ENCODE data around the gene CREB5. TPM values are rescaled to one million over a fixed set of nuclear protein-coding genes. Genes with fewer than 3 reads are reported as not detected.

Gene CREB5
- total RNA-seq, 1 donor from 2014 or later = 13.6 TPM

DNA sequence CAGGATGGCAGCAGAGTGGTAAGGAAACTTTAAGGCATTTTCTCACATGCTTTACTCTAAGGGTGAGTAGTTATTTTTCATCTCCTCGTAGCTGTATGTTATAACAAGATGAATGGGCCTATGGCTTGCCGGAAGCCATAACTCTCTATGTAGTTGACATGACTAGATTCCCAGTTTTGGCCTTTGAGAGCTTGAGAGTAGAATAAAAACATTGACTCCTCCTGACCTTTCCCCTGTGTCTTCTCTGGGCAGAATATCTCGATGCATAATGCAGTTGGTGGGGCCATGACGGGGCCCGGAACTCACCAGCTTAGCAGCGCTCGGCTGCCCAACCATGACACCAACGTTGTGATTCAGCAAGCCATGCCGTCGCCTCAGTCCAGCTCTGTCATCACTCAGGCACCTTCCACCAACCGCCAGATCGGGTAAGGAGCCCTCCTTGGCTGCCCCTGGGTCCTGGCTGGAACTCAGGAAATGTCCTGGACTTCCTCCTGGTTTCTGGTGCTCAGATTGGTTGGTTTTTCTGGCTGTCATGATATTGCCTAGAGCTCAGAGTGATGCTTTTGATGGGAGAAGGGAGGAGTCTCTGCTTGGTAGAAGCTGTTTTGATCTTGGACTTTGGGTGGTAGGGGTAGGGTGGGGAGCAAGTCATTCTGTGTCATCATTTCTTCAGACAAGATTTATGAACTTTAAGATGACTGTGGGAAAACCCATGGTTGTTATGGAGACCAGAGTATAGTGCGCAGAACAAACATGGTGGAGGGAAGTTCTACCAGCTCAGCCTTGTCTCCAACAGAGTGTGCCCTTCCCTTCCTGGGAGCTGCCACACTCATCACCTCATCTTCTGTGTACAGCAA lies 158.0 kb downstream of the CREB5 start:
- H3K27ac Mint-ChIP-seq = no peak overlapping the region
- no peak overlapping the region for H3K4me3 Mint-ChIP-seq
- H3K27me3 Mint-ChIP-seq (ENCODE audit: low read depth) = peaks cover 14% of the 10 kb centered on the region
- H3K36me3 Mint-ChIP-seq = no peaks in the 10 kb centered on the region
- TF ChIP-seq, protein P1, sequence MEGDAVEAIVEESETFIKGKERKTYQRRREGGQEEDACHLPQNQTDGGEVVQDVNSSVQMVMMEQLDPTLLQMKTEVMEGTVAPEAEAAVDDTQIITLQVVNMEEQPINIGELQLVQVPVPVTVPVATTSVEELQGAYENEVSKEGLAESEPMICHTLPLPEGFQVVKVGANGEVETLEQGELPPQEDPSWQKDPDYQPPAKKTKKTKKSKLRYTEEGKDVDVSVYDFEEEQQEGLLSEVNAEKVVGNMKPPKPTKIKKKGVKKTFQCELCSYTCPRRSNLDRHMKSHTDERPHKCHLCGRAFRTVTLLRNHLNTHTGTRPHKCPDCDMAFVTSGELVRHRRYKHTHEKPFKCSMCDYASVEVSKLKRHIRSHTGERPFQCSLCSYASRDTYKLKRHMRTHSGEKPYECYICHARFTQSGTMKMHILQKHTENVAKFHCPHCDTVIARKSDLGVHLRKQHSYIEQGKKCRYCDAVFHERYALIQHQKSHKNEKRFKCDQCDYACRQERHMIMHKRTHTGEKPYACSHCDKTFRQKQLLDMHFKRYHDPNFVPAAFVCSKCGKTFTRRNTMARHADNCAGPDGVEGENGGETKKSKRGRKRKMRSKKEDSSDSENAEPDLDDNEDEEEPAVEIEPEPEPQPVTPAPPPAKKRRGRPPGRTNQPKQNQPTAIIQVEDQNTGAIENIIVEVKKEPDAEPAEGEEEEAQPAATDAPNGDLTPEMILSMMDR (IDR thresholded peaks at IDR 0.05; ENCODE audit: unreplicated experiment) = no peak
- H3K9me3 Mint-ChIP-seq = no peaks in the 10 kb centered on the region
- DNase-seq (ENCODE audit: low spot score in 2 of 2, unreplicated experiment in 2 of 2) = no peak
- H3K4me1 Mint-ChIP-seq = peaks cover 27% of the 10 kb centered on the region

DNA sequence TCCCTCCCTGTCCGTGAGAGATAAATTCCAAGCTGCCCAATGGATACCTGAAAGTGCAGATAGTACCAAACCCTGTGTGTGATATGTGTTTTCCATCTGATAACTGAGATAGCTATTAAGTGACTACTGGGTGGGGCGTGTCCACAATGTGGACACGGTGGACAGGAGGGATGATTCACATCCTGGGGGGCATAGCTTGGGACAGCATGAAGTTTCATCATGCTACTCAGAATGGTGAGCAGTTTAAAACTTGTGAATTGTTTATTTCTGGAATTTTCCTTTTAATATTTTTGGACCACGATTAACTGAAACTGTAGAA lies 158.6 kb downstream of the CREB5 start:
- Mint-ChIP-seq H3K27ac (no peak overlapping the region), H3K4me3 (no peak overlapping the region), H3K27me3 (ENCODE audit: low read depth) (peaks cover 16% of the 10 kb centered on the region), H3K9me3 (no peaks in the 10 kb centered on the region), H3K4me1 (peaks cover 33% of the 10 kb centered on the region), H3K36me3 (no peaks in the 10 kb centered on the region)
- no peak for DNase-seq (ENCODE audit: low spot score in 2 of 2, unreplicated experiment in 2 of 2)
- TF ChIP-seq, protein P1 (IDR thresholded peaks at IDR 0.05; ENCODE audit: unreplicated experiment) = no peak

DNA sequence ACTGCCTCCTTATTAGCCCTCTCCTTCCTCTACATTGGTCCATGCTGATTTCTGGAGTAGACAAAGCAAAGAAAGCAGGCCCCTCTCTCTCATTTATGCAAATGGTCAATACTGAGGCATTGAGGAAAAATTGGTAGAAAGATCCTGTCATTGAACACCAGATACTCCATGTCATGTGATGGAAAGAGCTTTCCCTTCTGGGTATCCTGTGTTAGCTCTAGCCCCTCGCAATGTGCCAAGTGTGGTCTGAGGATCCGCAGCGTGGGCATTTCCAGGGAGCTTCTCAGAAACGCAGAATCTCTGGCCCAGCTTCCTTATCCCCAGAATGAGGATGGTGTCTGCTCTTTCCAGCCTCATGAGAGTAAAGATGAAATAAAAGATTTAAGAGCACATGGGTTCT lies 159.1 kb downstream of the CREB5 start:
- peaks cover 20% of the 10 kb centered on the region for H3K27me3 Mint-ChIP-seq (ENCODE audit: low read depth)

DNA sequence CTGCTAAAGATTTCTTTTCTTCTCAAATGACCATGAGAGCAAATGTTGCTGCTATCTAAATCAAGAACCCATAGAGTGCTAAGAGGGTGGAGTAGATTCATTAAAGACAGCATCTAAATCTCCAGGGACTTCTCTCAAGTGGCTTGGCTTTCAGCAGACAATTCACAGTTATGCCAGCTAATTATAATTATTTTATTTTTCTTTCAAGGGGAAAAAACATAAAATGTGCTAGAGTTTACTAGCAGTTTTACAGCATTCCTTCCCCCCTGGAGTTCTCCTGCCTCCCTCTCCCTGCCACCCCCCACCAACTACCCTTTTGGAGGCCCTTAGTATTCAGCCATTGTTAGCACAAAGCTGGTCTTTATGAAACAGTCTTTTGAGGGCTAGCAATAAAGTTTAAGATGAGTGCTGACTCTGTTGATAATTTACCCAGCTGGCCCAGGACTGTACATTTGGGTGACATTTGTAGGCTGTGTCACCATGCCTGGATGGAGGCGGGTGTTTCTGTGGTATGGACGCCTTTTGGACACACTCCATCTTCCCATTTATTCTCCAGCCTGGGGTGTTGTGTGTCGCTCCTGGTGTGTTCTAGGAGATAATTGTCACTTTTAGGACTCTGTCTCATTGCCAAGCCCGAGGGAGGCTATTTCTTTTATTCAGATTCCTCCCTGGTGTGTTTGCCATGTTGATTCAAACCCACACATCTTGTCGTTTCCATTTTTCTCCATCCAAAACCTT lies 160.2 kb downstream of the CREB5 start:
- H3K4me1 Mint-ChIP-seq = peaks cover 36% of the 10 kb centered on the region
- H3K36me3 Mint-ChIP-seq = no peaks in the 10 kb centered on the region
- H3K4me3 Mint-ChIP-seq = no peak overlapping the region
- TF ChIP-seq, protein P1 (IDR thresholded peaks at IDR 0.05; ENCODE audit: unreplicated experiment) = no peak
- no peak for DNase-seq (ENCODE audit: low spot score in 2 of 2, unreplicated experiment in 2 of 2)
- no peaks in the 10 kb centered on the region for H3K9me3 Mint-ChIP-seq
- H3K27me3 Mint-ChIP-seq (ENCODE audit: low read depth) = peaks cover 28% of the 10 kb centered on the region
- H3K27ac Mint-ChIP-seq = peak overlapping the region; percentile 23

More for the DNA sequence above, 159.1 kb downstream of the CREB5 start:
- Mint-ChIP-seq H3K36me3 (no peaks in the 10 kb centered on the region), H3K9me3 (no peaks in the 10 kb centered on the region), H3K27ac (no peak overlapping the region), H3K4me3 (no peak overlapping the region), H3K4me1 (peaks cover 36% of the 10 kb centered on the region)
- TF ChIP-seq, protein P1 (IDR thresholded peaks at IDR 0.05; ENCODE audit: unreplicated experiment) = no peak
- no peak for DNase-seq (ENCODE audit: low spot score in 2 of 2, unreplicated experiment in 2 of 2)

DNA sequence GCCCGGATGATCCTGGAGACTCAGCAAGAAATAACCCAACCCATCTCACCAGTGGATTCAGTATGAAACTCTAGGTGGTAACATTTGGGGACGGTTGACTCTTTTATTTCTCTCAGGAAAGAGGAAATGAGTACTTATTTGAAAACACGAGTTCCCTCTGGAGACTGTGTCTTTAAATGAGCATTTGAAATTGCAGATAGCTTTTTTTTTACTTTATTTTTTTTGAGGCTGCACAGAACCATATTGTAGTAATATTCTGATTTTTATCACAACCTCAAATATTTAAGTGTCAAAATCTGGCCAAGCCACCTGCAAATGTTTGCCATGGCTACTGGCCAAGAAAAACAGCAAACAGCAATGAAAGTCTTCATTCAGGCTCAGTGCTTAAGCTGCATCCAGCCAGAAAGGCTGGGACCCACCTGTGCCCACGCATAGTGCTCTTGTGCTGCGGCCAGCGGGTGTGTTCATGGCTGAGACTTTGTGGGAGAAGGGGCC lies 160.8 kb downstream of the CREB5 start:
- H3K36me3 Mint-ChIP-seq = no peaks in the 10 kb centered on the region
- DNase-seq (ENCODE audit: low spot score in 2 of 2, unreplicated experiment in 2 of 2) = peak; percentile 26 to 43
- TF ChIP-seq, protein P1 (IDR thresholded peaks at IDR 0.05; ENCODE audit: unreplicated experiment) = no peak
- H3K4me1 Mint-ChIP-seq = peaks cover 36% of the 10 kb centered on the region
- peaks cover 1% of the 10 kb centered on the region for H3K9me3 Mint-ChIP-seq
- H3K4me3 Mint-ChIP-seq = no peak overlapping the region
- H3K27ac Mint-ChIP-seq = peak overlapping the region; percentile 52
- peaks cover 33% of the 10 kb centered on the region for H3K27me3 Mint-ChIP-seq (ENCODE audit: low read depth)

Measured in mesothelial cell of epicardium (in vitro differentiated cells).